DLD1 (cell line): ENCODE measurements around the gene PCDH1.

Experiments used
- in situ Hi-C: cut with HindIII; loops from 2 replicates; pipeline ENCODE4 v1.10.0; 2017; ENCODE audit warnings: low sequenced_read_pairs

PCDH1 gene

DNA sequence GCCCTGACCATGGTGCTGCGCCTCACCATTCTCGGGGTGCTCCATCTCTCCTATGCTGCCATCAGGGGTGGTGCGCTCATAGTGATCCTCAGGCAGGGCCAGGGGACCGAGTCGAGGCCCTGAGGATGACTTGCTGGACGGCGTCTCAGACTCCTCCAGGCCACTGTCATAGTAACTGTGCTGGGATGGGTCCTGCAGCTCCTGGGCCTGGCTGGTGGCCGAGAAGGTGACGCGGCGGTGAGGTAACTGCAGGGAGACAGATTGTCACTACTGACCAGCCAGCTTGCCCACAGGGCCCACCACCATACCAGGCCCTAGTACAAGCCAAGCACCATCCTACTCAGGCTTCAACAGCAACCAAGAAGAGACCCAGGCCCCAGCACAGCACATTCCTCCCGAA, 21.0 kb downstream of the PCDH1 start:
- in situ Hi-C loops = no loop called here

- in situ Hi-C loops = no loop called here
Observed at GRCh38 chr5:141856037-141856790, 22.0 kb downstream of the PCDH1 start.

- in situ Hi-C loops = no loop called here
Observed at GRCh38 chr5:141855265-141856036, 22.8 kb downstream of the PCDH1 start.

DNA sequence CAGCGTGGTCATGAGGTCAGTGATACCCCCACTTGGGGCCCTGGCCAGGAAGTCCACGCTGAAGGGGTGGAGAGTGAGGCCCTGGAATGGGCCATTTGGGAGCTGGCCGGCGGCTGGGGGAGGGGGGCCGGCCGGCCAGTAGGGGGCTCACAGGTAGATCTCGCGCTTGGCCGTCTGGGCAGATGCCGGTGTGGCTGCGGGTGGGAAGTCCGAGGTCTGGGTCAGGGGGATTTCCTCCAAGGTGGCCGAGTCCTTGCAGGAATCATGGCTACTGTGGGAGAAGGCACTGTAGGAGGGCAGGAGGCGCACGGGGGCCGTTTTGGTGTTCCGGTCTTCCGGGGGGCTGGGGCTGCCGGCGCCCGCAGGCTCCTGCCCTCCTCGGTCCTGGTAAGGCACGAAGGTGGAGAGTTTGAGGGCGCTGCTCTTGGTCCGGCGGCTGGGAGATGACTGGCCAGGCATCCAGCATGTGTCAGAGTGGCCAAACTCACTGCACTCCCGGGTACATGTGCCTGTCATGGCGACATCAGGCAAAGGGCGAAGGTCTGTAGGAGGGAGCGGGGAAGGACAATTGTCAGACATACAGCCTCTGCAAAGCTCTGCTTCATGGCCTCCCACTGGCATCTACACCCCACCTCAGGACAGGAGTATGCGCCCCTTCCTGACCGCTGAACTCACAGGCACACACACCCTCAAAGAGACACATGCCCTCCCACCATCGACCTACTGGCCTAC, 24.1 kb downstream of the PCDH1 start:
- in situ Hi-C loops = no loop called here

GRCh38 chr5:141852448-141852847, 25.8 kb downstream of the PCDH1 start:
- in situ Hi-C loops = no loop called here

DNA sequence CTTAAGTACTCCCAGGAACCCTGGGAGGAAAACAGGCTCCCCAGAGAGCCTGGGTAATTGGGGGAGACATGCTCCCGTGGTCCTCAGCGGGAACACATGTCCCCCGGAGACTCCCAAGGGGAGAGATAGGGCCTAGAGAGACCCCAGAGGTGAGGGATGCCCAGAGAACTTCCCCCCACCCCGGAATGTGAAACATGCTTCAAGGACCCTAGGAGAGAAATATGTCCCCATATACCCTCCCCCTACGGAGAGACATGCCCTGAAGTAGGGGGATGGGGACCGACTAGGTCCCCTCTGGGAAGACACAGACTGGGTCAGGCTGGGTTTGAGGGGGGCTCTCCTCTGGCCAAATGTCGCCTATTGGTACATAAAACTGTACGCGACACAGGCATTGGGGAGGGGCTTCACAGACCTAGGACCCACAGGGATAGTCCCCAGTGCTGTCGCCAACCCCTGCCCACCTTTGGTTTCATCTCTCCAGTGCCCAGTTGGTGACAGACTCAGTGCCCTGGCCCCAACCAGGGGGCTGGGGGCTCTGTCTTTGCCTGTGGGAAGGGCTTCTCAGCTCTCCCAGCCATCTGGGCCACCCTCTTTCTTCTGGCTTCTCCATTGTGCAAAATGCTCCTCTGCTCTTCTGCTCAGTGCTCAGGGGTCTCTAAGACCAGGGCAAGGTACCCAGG, 26.9 kb downstream of the PCDH1 start:
- in situ Hi-C loops = no loop called here

- in situ Hi-C loops = no loop called here
Observed at GRCh38 chr5:141850786-141851185, 27.4 kb downstream of the PCDH1 start.

- in situ Hi-C loops = no loop called here
Observed at GRCh38 chr5:141850244-141850768, 27.9 kb downstream of the PCDH1 start.

- in situ Hi-C loops = no loop called here
Observed at GRCh38 chr5:141849415-141850243, 28.6 kb downstream of the PCDH1 start.

- in situ Hi-C loops = no loop called here
Observed at GRCh38 chr5:141848744-141849414, 29.3 kb downstream of the PCDH1 start.

- in situ Hi-C loops = no loop called here
Observed at GRCh38 chr5:141846031-141846430, 32.2 kb downstream of the PCDH1 start.

DNA sequence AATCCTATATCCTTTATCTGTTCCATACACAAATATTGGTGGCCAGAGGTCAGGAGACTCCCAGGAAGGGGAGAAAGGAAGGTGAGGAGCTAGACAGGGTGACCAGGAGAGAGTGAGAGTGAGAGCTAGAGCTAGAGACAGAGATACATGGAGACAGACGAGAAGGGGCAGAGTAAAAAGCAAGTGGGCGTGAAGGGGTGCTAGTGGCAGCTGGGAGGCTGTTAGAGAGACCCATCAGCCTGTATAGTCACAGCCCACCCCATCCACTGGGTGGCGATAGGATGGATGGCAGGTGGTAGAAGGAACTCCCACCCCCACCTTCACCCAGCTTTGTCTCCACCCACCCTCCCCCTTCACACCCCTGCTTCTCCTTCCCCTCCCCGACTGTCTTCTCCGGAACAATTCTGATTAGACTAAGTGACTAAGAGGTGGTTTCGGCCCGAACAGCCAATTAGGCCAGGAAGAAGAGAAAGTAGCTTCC, 32.8 kb downstream of the PCDH1 start:
- in situ Hi-C loops = no loop called here

DNA sequence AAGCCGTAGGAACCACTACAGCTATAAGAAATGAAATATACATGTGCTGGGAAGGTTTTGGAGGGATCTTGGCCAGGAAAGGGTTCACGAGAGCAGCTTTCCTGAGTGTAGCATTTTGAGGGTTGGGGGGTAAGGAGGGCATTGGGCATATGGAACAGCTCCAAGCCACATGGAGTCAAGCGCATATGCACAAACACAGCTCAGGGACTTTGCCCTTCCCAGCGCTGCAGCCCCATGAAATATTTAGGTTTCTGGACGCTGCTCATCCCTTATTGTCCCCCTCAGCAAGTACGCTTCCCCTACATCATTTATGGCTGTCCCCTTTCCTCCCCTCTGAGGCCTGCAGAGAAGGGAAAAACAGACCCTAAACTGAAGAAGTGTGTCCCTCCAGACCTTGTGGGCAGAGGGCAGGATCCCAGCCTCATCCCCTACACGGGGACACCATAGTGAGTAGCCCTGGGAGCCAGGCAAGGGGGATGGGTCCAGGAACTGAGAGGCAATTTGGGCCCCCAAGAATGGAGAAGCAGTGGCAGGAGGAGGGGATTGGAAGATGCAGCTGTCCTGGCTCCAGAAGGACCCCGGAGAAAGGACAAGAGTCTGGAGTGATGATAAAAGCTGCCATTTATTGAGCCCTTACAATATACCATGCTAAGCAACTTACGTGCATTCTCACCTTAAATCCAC, 33.7 kb downstream of the PCDH1 start:
- in situ Hi-C loops = no loop called here

DNA sequence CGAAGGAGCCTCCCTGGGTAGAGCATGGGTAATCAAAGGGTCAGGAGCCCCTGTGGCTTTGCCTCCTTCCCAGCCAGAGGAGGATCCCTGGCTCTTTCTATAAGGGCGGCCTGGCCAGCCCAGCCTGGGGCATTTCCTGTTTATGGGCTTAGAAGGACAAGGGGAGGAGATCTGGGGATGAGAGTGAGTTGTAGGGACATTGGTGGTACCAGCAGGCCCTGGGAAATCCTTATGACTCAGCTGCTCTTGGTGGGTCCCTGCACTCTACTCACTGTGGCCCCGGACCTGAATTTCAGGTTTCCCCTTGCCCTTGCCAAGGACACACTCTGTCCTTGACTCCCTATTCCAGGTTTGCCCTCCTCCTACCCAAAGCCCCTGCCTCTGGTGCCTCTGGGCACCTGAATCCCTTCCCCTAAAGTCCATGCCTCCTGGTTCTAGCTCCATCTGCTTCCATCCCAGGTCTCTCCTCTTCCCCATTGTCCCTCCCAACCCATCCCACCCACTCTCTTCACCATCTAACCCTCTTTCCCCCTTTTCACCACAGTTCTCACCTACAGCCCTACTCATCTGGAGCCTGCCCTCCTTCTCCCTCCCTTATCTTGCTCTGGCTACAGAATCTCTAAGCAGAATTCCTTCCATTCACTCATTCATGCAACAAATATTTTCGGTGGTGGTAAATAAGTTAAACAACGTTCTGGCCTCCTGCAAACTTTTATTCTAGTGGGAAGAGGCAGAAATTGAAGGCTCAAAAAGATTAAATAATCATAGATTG, 34.9 kb downstream of the PCDH1 start:
- in situ Hi-C loops = no loop called here

- in situ Hi-C loops = no loop called here
Observed at GRCh38 chr5:141841378-141842180, 36.6 kb downstream of the PCDH1 start.

DNA sequence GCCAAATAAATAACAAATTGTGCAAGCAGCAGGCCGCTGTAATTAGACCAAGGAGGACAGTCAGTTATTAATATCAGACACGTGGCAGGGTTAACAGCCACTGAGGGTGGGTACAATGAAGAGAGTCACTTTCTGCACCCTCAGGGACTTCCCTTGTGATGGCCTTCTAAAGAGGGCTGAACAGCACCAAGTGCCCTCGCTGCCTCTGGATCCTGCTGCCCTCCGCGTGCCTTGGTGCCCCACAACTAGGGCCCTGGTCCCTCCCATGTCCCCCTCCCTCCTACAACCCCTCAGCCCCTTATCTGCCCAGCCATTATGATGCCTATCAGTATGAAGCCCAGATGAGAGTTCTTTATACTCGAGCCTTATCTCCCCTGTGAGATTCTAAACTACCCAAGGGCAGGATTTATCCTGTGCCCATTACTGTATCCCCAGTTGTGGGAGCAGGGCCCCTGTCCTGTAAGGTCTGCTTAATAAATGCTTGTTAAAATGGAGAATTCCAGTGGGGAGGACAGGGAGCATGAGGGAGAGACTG, 37.3 kb downstream of the PCDH1 start:
- in situ Hi-C loops = no loop called here

DNA sequence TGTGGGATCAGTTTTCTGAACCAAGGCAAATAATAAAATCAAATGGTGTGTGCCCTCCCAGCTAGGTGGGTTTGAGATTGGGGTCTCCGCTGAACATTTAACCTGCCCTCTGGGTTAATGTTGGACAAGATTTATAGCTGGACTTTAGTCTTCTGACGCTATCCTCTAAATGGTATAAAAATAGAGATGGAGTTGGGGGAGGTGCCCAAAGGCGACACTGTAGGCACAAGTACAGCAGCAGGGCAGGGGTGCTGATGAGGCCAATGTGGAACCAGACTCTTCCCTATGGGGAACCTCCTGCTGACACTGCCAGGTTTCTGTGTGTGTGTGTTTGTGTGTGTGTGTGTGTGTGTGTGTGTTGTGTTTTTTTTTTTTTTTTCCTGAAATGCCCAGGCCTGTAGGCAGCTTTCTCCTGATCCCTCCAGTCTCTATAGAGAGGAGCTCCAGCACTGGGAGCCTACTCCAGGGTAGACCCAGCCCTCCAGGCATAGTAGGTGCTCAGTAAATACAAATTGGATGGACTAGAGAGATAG, 37.9 kb downstream of the PCDH1 start:
- in situ Hi-C loops = no loop called here
